Measurements from ENCODE around the gene CDHR3. TPM values are rescaled to one million over a fixed set of nuclear protein-coding genes. Genes with fewer than 3 reads are reported as not detected.
"Not testable (repeated sequence)": the region's sequence is repeated elsewhere in the genome, so short reads cannot be mapped to it uniquely, and the experiment has no call there.

CDHR3 gene
- polyA plus RNA-seq, 6 donors from 2014 or later, result 7.0 to 23.9 (median 15.0) TPM

DNA sequence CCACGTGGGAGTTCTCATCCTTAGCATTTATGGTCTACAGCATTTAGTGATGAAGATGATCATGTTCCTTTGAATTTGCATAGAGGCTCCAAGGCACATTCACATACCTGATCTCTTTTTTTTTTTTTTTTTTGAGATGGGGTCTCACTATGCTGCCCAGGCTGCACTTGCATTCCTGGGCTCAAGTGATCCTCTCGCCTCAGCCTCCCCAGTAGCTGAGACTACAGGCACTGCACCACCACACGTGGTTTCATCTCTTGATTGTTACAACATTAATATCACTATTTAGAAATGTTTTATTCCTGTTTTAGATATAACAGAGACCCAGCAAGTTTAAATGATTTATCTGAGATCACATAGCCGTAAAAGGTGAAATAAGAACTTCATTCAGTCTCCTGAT, 13.8 kb downstream of the CDHR3 start:
- Mint-ChIP-seq H3K27ac (peak overlapping the region in 1 of 6 donors; percentile 69), H3K4me3 (no peak overlapping the region), H3K36me3 (no peaks in the 10 kb centered on the region), H3K4me1 (peaks cover 0 to 3% (median 0%) of the 10 kb centered on the region in 3 donors), H3K9me3 (no peaks in the 10 kb centered on the region), H3K27me3 (peaks cover 8 to 13% (median 11%) of the 10 kb centered on the region in 3 donors)
- DNase-seq (no peak), ATAC-seq (ENCODE audit: low read depth in 2 of 2) (no peak)

DNA sequence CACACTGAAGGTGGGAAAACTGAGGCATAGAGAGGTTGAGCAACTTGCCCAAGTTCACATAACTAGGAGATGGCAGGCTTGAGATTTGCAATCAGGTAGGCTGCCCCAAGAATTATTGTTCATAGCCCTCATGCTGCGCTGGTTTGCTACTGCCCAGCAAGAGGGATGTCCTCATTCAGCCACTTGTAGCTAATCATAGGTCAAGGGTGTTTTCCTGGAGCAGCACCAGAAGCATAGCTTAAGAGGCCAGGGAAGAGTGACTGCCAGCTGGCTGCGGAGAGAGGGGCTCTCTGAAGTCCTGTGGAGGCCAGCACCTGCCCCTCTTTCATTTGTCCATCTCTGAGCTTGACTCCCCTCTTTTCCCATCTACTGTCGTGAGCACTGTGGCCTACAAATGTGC, 15.0 kb downstream of the CDHR3 start:
- no peak for ATAC-seq (ENCODE audit: low read depth in 2 of 2)
- Mint-ChIP-seq H3K27me3 (peaks cover 9 to 23% (median 13%) of the 10 kb centered on the region in 3 donors), H3K27ac (peak overlapping the region in 1 of 6 donors; percentile 20), H3K4me1 (peaks cover 0 to 4% (median 0%) of the 10 kb centered on the region in 3 donors), H3K9me3 (no peaks in the 10 kb centered on the region), H3K36me3 (no peaks in the 10 kb centered on the region), H3K4me3 (no peak overlapping the region)
- no peak for DNase-seq

DNA sequence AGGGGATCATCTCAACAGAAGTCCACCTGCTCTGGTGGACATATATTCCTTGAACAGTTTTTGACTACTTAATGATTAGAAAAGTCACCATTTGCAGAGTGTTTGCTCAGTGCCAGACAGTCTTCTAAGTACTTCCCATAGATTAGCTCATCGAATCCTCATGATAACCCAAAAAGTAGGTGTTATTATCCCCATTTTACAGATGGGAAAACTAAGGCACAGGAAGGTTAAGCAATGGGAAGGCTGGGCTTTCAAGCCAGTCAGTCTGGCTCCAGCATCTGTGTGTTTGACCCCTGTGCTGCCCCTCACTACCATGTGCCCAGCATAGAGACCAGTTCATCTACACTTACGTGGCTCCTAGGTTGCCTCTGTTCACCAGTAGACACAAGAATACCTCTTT, 15.9 kb downstream of the CDHR3 start:
- peaks cover 0 to 4% (median 0%) of the 10 kb centered on the region in 3 donors for H3K4me1 Mint-ChIP-seq
- no peaks in the 10 kb centered on the region for H3K9me3 Mint-ChIP-seq
- DNase-seq, result no peak
- ATAC-seq (ENCODE audit: low read depth in 2 of 2), result no peak
- H3K27me3 Mint-ChIP-seq, result peaks cover 13 to 33% (median 17%) of the 10 kb centered on the region in 3 donors
- no peaks in the 10 kb centered on the region for H3K36me3 Mint-ChIP-seq
- no peak overlapping the region for H3K4me3 Mint-ChIP-seq
- no peak overlapping the region for H3K27ac Mint-ChIP-seq

DNA sequence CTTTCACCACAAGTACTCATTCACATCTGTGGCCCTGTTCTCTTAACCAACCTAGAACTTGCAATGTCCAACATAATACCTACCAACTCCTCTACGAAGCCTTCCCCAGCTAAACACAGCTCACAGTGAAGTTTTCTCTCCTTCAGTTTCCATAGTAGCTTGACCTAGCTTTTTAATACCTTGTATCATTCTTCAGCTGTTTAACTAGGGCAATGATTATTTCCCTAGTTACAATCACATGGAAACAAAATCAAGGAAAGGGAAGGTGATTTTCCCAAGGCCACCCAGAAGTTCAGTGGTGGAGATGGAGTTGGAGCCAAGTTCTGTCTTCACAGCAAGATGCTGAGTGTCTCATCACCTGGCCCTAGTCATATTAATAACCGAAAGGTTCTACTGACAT, 16.3 kb downstream of the CDHR3 start:
- ATAC-seq (ENCODE audit: low read depth in 2 of 2), result no peak
- peaks cover 0 to 4% (median 0%) of the 10 kb centered on the region in 3 donors for H3K4me1 Mint-ChIP-seq
- H3K27ac Mint-ChIP-seq, result peak overlapping the region in 1 of 6 donors; percentile 0
- H3K9me3 Mint-ChIP-seq, result no peaks in the 10 kb centered on the region
- no peak overlapping the region for H3K4me3 Mint-ChIP-seq
- peaks cover 17 to 37% (median 22%) of the 10 kb centered on the region in 3 donors for H3K27me3 Mint-ChIP-seq
- no peaks in the 10 kb centered on the region for H3K36me3 Mint-ChIP-seq
- DNase-seq, result no peak

DNA sequence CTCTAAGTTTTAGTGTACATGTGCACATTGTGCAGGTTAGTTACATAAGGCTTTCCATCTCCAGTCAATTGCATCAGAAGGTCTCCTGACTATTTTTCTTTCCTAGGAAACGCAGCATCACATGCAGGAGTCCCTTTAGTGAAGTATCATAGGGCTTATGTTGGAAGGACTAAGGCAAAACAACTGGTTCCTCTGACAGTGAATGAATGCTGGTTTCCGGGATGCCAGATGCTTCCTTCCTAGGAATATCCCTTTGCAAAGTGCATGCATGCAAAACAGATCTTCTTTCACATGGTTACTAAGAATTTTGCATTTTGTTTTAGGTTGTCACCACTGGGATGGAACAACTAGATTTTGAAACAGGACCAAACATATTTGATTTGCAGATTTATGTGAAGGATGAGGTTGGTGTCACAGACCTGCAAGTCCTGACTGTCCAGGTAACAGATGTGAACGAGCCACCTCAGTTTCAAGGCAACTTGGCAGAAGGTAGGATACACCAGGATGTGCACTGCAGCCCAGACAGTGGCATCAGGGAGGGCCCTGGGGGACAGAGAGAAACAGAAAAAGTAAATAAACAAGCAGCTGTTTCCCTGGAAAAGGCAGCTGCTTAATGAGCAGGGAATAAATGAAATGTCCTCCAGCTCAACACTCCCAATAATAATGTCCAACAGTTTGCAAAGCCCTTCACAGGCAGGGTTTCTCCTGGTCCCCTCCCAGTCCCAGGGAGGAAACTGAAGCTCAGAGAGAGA, 17.8 kb downstream of the CDHR3 start:
- Mint-ChIP-seq H3K4me1 (peaks cover 0 to 4% (median 0%) of the 10 kb centered on the region in 3 donors), H3K9me3 (no peaks in the 10 kb centered on the region), H3K27ac (no peak overlapping the region), H3K36me3 (no peaks in the 10 kb centered on the region), H3K27me3 (peaks cover 17 to 38% (median 22%) of the 10 kb centered on the region in 3 donors), H3K4me3 (peak overlapping the region in 1 of 8 donors; percentile 58)
- ATAC-seq (ENCODE audit: low read depth in 2 of 2) (no peak), DNase-seq (no peak)

- no peak overlapping the region for H3K4me3 Mint-ChIP-seq
- H3K27me3 Mint-ChIP-seq, result peaks cover 17 to 42% (median 22%) of the 10 kb centered on the region in 3 donors
- H3K36me3 Mint-ChIP-seq, result no peaks in the 10 kb centered on the region
- peaks cover 0 to 4% (median 0%) of the 10 kb centered on the region in 3 donors for H3K4me1 Mint-ChIP-seq
- H3K9me3 Mint-ChIP-seq, result no peaks in the 10 kb centered on the region
- ATAC-seq (ENCODE audit: low read depth in 2 of 2) (no peak), DNase-seq (no peak)
- H3K27ac Mint-ChIP-seq, result no peak overlapping the region
Observed at GRCh38 chr7:105982388-105982787, 19.3 kb downstream of the CDHR3 start.

DNA sequence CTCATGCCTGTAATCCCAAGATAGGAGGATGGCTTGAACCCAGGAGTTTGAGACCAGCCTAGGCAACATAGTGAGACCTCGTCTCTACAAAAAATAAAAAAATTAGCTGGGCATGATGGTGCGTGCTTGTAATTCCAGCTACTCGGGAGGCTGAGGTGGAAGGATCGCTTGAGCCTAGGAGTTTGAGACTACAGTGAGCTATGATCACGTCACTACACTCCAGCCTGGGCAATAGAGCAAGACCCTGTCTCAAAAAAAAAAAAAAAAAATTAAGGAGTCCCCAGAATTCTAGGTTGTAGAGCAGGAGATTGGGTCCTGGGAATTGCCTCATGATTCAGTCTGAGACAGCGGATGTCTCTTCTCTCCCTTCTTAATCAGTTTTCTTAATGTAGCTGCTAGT, 21.7 kb downstream of the CDHR3 start:
- ATAC-seq (ENCODE audit: low read depth in 2 of 2); H3K4me1 Mint-ChIP-seq; H3K4me3 Mint-ChIP-seq; H3K27ac Mint-ChIP-seq; H3K9me3 Mint-ChIP-seq; H3K36me3 Mint-ChIP-seq; DNase-seq: not testable (repeated sequence)
- H3K27me3 Mint-ChIP-seq, result peaks cover 12 to 42% (median 16%) of the 10 kb centered on the region in 3 donors

DNA sequence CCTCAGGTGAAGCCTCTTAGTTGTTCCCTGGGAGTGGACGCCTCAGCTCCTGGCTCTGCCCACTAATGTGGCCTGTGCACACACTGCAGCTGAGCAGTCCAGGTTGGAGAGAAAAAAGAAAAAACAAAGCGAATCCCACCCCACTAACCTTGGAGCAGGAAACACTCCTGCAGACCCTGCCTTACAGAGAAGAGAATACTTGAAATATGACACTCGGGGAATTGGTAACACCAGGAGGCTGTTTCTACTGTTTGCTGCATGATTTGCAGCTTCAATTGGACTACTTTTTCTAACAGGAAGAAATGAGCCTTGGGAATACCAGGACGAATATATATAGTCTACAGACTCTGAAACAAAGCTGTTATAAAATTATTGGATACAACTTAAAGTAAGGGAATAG, 22.2 kb downstream of the CDHR3 start:
- H3K9me3 Mint-ChIP-seq, result no peaks in the 10 kb centered on the region
- DNase-seq, result no peak
- H3K36me3 Mint-ChIP-seq, result no peaks in the 10 kb centered on the region
- H3K27ac Mint-ChIP-seq, result no peak overlapping the region
- H3K27me3 Mint-ChIP-seq, result peaks cover 12 to 42% (median 16%) of the 10 kb centered on the region in 3 donors
- H3K4me1 Mint-ChIP-seq, result peaks cover 0 to 4% (median 0%) of the 10 kb centered on the region in 3 donors
- no peak for ATAC-seq (ENCODE audit: low read depth in 2 of 2)
- H3K4me3 Mint-ChIP-seq, result no peak overlapping the region

GRCh38 chr7:105985672-105986215, 22.7 kb downstream of the CDHR3 start:
- Mint-ChIP-seq H3K4me1 (peaks cover 0 to 4% (median 0%) of the 10 kb centered on the region in 3 donors), H3K27ac (peak overlapping the region in 2 of 6 donors; percentile 9 to 44), H3K4me3 (no peak overlapping the region), H3K36me3 (no peaks in the 10 kb centered on the region), H3K9me3 (no peaks in the 10 kb centered on the region), H3K27me3 (peaks cover 12 to 40% (median 16%) of the 10 kb centered on the region in 3 donors)
- no peak for DNase-seq
- ATAC-seq (ENCODE audit: low read depth in 2 of 2), result no peak

- Mint-ChIP-seq H3K36me3 (no peaks in the 10 kb centered on the region), H3K9me3 (no peaks in the 10 kb centered on the region), H3K27ac (no peak overlapping the region), H3K4me3 (no peak overlapping the region), H3K27me3 (peaks cover 9 to 27% (median 9%) of the 10 kb centered on the region in 3 donors), H3K4me1 (no peaks in the 10 kb centered on the region)
- DNase-seq (no peak), ATAC-seq (ENCODE audit: low read depth in 2 of 2) (no peak)
Observed at GRCh38 chr7:105987046-105987445, 24.0 kb downstream of the CDHR3 start.

DNA sequence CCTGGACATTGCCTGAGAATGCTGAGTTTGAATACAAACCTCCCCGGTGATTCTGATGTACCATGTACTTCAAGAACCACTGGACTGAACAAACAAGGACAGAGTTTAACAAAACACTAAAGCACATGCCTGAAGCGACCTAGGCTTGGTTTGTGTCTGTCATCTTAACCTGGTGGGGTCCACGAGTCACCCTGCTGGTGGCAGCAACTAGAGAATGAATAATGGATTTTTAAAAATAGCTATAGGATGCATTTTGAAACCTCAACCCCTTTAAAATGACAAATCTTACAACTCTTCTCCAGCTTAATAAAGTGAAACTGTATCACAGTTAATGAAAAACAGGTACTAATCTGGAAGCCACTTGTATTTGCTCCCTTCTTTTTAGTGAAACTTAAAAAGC, 25.2 kb downstream of the CDHR3 start:
- H3K27ac Mint-ChIP-seq, result no peak overlapping the region

DNA sequence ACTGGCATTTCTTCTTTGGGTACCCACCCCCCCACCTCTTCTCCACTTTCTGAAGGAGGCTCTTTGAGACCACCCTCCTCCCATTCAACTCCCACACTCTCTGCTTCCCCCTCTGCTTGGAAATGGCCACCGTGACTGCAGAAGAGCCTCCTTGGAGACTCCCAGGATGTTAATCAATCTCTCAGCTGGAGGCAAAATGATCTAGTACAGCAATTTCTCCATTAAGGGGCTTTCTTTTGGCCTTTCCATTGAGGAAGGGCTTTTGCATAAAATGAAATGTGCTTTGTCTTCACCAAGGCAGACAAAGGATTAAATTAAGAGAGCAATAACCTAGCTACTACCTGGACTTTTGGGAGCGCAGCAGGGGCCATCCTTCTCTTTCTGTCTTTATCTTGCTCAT, 26.1 kb downstream of the CDHR3 start:
- Mint-ChIP-seq H3K4me1 (peaks cover 4 to 11% (median 6%) of the 10 kb centered on the region in 3 donors), H3K27me3 (peaks cover 2 to 7% (median 5%) of the 10 kb centered on the region in 3 donors), H3K9me3 (no peaks in the 10 kb centered on the region), H3K36me3 (no peaks in the 10 kb centered on the region), H3K27ac (peak overlapping the region in 1 of 6 donors; percentile 22), H3K4me3 (no peak overlapping the region)
- DNase-seq, result no peak
- no peak for ATAC-seq (ENCODE audit: low read depth in 2 of 2)

More for the DNA sequence above, 25.2 kb downstream of the CDHR3 start:
- DNase-seq (no peak), ATAC-seq (ENCODE audit: low read depth in 2 of 2) (no peak)
- Mint-ChIP-seq H3K36me3 (no peaks in the 10 kb centered on the region), H3K27me3 (peaks cover 9 to 16% (median 9%) of the 10 kb centered on the region in 3 donors), H3K4me1 (peaks cover 4 to 6% (median 5%) of the 10 kb centered on the region in 3 donors), H3K4me3 (no peak overlapping the region), H3K9me3 (no peaks in the 10 kb centered on the region)

DNA sequence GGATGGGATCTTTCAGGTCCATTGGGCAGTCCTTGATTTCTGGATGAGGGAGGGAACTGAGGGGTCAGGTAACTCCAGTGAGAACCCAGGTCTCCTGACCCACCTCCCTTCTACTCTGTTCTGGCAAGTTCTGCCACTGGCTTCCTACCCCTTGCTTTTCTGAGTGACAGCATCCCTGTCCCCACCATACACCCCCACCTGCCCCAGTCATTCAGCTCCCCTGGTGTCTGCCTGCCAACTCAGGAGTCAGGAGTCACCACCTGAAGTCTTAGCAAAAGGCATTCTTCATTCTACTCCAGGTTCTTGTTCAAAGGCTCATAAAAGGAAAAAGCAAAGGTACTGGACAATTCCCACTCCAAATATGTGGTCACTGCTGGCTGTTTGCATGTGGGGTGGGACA, 26.6 kb downstream of the CDHR3 start:
- Mint-ChIP-seq H3K27ac (peak overlapping the region in 1 of 6 donors; percentile 66), H3K4me1 (peaks cover 4 to 11% (median 6%) of the 10 kb centered on the region in 3 donors), H3K9me3 (no peaks in the 10 kb centered on the region), H3K27me3 (peaks cover 0 to 4% (median 4%) of the 10 kb centered on the region in 3 donors), H3K4me3 (no peak overlapping the region), H3K36me3 (no peaks in the 10 kb centered on the region)
- no peak for ATAC-seq (ENCODE audit: low read depth in 2 of 2)
- DNase-seq, result no peak

DNA sequence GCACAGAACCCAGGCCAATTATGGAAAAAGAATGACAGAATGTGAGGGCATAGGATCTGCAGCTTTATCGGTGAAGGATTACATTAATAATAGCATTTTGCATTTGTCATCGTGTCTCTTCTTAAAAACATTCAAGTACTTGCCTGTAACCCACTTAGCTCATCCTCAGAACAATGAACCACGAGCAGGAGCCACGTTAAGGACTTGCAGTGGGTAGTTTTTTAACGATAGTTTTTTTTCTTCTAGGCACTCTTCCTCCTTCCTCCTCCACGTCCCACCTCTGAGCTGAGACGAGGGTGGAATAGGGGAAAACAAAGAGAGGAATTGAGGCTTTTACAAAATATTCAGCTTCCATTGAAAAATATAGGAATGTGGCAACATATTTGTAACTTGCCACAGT, 27.1 kb downstream of the CDHR3 start:
- Mint-ChIP-seq H3K9me3 (no peaks in the 10 kb centered on the region), H3K4me3 (no peak overlapping the region), H3K4me1 (peaks cover 4 to 11% (median 6%) of the 10 kb centered on the region in 3 donors), H3K27me3 (peaks cover 0 to 4% (median 4%) of the 10 kb centered on the region in 3 donors), H3K36me3 (no peaks in the 10 kb centered on the region), H3K27ac (no peak overlapping the region)
- ATAC-seq (ENCODE audit: low read depth in 2 of 2) (no peak), DNase-seq (no peak)
